ENCODE results near the gene GRIN3B.
"Not testable (repeated sequence)": the region's sequence is repeated elsewhere in the genome, so short reads cannot be mapped to it uniquely, and the experiment has no call there.

GRIN3B gene

DNA sequence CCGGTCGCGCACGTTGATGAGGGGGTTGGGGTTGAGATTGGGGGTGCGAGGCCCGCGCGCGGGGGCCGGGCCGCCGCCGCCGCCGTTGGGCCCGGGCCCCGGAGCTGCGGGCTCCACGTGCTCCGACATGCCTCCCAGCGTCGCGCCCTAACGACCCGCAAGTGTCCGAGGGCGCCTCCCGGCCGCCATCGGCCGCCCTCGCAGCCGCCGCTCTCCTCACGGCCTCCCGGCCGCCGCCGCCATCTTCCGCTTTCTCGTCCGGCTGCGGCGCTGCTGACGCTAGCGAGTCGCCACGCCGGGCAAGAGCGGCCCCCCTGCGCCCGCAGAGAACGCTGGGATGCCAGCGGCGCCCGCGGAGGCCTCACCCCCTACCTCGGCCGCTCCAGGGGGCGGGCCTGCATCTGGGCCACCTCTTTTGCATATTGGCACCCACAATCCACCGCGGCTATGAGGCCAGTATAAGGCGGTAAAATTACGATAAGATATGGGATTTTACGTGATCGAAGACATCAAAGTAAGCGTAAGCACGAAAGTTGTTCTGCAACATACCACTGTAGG, 20.7 kb downstream of the GRIN3B start, which contains the start of gene TMEM259:
TSS of gene TMEM259 (minus strand) at position 256 of the 558 bp plus-strand sequence. CDS start at position 129, 127 bp downstream.
- peak; percentile 96 for DNase-seq

- DNase-seq, result not testable (repeated sequence)
Observed at GRCh38 chr19:1023883-1024188, 23.6 kb downstream of the GRIN3B start.

- DNase-seq, result not testable (repeated sequence)
Observed at GRCh38 chr19:1025080-1025479, 24.9 kb downstream of the GRIN3B start.

DNA sequence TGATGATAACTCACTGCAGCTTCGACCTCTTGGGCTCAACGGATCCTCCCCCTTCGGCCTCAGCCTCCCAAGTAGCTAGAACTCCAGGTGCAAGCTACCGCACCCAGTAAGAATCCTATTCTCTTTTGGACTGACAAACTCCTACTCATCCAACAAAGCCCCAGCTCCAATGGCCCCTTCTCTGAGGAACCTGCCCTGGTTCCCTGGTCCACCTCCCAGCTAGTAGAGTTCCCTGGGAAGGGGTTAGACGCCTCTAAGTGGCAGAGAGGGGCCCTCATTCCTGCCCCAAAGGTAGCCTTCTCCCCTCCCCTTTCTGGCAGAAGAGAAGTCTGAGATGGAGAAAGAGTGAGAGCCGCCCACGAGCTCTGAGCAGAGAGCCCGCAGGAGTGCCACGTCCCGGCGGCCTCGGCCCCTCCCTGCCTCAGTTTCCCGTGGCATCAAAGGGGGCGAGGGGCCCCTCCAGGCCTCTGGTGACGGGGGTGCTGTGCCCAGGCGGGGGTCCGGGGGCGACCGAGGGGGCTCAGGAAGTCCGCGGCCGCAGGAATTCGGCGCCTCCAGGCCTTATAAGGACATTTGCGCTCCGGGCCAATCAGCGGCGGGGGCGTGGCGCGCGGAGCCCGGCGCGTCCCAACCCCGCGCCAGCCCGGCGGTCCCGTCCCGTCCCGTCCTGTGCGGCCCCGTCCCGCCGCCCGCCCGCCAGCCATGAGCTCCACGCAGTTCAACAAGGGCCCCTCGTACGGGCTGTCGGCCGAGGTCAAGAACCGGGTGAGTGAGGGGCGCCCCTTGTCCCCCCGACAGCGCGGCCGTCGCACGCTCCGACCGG, 26.0 kb downstream of the GRIN3B start, which contains the start of gene CNN2:
TSS of gene CNN2 (plus strand) at position 649 of the 823 bp plus-strand sequence. CDS start at position 703, 54 bp downstream.
- DNase-seq, result no peak

GRCh38 chr19:1026783-1027649, 26.8 kb downstream of the GRIN3B start:
- no peak for DNase-seq

- DNase-seq, result no peak
Observed at GRCh38 chr19:1027650-1028061, 27.4 kb downstream of the GRIN3B start.

DNA sequence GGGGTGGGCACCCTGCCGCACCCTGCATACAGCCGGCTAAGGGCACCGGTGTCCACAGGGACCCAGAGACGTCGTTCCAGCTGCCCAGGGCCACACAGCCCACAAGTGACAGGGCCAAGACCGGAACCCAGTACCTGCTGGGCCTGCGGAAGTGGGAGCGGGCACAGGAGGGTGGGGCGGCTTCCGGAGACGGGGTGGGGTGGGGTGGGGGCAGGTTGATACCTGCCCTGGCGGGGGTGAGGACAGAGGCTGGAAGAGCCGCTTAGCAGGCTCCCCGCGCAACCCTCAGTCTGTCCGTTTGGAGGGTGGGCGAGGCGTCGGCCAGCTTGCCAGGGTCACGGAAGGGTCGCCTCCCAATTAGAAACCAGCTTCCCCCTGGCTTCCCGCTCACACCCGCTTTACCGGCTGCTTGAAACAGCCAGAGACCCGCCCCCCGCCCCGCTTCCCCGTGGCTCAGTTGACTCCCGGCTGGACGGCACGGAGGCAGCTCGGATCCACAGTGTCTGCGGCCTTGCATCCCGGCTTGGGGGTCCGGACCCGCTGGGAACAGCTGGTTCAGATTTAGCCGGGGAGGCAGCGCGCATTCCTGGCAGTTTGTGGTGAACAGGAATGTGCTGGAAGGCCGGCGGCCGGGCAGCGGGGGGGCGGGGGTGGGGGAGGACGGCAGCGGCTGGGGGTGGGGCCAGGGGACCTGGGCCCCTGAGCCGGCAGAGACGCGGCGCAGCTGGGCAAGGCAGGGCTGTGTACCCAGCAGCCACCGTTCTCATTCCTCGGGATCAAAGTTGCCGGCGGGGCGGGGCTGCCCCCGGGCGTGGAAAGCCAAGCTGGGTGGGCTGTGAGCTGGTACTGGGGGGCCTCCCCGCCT, 28.1 kb downstream of the GRIN3B start:
- DNase-seq, result no peak

DNA sequence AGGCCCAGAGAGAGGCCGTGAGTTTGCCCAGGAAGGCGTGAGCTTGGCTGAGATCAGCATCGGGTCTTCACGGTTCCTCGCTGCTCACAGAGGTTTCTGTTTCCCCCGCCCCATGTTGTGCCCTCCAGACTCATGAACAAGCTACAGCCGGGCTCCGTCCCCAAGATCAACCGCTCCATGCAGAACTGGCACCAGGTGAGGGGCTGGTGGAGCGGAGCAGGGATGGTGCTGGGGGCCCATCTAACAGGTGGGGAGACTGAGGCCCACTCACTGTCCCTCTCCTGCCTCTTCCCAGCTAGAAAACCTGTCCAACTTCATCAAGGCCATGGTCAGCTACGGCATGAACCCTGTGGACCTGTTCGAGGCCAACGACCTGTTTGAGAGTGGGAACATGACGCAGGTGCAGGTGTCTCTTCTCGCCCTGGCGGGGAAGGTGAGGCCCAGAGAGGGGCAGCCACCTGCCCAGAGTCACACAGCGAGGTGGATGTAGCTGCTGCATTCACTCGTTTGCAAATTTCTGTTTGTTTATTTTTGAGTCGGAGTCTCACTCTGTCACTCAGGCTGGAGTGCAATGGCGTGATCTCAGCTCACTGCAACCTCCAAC, 32.1 kb downstream of the GRIN3B start:
- DNase-seq, result no peak

- DNase-seq, result no peak
Observed at GRCh38 chr19:1035998-1036621, 35.9 kb downstream of the GRIN3B start.

- no peak for DNase-seq
Observed at GRCh38 chr19:1037621-1038064, 37.4 kb downstream of the GRIN3B start.

GRCh38 chr19:1038978-1039645, 38.9 kb downstream of the GRIN3B start:
- no peak for DNase-seq

GRCh38 chr19:1039646-1040475, 39.6 kb downstream of the GRIN3B start, which contains the start of gene ABCA7:
Gene ABCA7 (plus strand): TSS chr19:1040107. CDS start chr19:1041362, 1,255 bp downstream.
- DNase-seq, result peak; percentile 98

- DNase-seq, result peak; percentile 98
Observed at GRCh38 chr19:1040476-1041271, 40.5 kb downstream of the GRIN3B start.

GRCh38 chr19:1041272-1041834, 41.1 kb downstream of the GRIN3B start:
- DNase-seq, result peak; percentile 48

DNA sequence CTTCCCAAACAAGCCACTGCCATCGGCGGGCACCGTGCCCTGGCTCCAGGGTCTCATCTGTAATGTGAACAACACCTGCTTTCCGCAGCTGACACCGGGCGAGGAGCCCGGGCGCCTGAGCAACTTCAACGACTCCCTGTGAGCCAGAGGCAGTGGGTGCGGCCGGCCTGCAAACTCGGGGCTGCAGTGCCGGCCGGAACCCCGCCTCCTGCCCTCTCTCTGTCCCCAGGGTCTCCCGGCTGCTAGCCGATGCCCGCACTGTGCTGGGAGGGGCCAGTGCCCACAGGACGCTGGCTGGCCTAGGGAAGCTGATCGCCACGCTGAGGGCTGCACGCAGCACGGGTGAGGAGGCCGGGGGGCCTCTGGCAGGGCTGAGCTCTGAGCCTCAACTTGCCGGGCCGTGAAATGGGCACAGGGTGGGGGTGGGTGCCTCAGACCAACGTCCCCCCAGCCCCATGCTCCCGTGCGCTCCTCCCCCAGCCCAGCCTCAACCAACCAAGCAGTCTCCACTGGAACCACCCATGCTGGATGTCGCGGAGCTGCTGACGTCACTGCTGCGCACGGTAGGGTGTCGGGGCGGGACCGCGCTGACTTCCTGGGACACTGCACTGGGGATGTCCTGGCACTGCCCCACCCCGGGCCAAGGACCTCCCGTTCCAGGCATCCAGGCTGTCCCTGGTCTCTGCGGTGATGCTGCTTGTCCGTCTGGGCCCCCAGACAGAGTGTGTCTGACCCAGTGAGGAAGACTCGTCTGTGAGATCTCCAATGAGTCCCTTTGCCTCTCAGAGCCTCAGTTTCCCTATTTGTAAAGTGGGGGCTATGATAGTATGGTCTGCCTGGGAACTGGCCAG, 41.8 kb downstream of the GRIN3B start:
- peak; percentile 59 for DNase-seq

DNA sequence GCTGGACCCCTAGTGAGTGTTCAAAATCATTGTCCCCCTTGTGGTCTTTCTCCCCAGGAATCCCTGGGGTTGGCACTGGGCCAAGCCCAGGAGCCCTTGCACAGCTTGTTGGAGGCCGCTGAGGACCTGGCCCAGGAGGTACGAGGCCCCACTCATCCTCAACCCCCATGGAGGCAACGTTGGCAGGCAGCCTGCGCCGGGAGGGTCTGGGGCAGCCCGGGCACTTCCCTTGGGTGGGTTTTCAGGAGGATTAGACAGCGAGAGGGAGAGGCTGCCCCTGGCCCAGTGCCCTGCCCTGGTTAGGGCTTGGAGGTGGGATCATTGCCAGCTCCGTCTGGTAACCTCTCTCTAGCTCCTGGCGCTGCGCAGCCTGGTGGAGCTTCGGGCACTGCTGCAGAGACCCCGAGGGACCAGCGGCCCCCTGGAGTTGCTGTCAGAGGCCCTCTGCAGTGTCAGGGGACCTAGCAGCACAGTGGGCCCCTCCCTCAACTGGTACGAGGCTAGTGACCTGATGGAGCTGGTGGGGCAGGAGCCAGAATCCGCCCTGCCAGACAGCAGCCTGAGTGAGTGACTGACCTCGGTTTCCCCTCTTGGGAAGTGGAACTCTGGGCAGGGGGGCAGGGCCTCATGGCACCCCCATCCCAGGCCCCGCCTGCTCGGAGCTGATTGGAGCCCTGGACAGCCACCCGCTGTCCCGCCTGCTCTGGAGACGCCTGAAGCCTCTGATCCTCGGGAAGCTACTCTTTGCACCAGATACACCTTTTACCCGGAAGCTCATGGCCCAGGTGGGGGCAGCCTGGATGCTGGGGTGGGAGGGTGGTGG, 42.7 kb downstream of the GRIN3B start:
- DNase-seq, result peak; percentile 54

DNA sequence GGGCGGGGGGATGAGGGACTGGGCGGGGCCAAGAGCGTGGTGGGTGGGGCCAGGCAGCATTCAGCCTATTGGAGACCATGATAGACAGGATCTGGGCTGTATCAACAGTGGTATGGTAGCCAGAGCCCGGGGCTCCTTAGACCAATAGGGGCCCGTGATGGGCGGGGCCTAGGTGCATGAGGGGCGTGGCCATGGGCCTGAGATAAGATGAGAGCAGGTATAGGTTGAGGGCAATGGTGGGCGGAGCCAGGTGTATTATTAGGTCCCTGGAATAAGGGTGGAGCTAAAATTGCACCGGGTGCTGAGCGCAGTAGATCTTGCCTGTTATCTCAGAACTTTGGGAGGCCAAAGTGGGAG, 45.0 kb downstream of the GRIN3B start:
- no peak for DNase-seq

All from NCI-H2171 (cell line).